Amniotic stem cell (primary cell): ENCODE results near the gene TCTN3.
"Not testable (repeated sequence)": the region's sequence is repeated elsewhere in the genome, so short reads cannot be mapped to it uniquely, and the experiment has no call there.

Experiments
- DNase-seq: peaks from one replicate; lab custom pipeline; 2025; lab: John Stamatoyannopoulos, UW

The TCTN3 gene

GRCh38 chr10:95626500-95626899, 67.2 kb downstream of the TCTN3 start:
- no peak for DNase-seq

GRCh38 chr10:95620415-95620814, 73.3 kb downstream of the TCTN3 start:
- DNase-seq = not testable (repeated sequence)

GRCh38 chr10:95618101-95618500, 75.6 kb downstream of the TCTN3 start:
- DNase-seq = no peak

GRCh38 chr10:95616446-95616845, 77.3 kb downstream of the TCTN3 start:
- DNase-seq = no peak
